GM19099 (cell line): ENCODE results near the gene LCORL.

Source experiments
- POLR2A ChIP-seq: IDR thresholded peaks from 3 replicates; pipeline ENCODE4 v1.6.1; 2011; ENCODE audit warnings: low read depth; ENCODE audit not compliant: insufficient read length; ENCODE audit errors: extremely low read depth

Gene LCORL

DNA sequence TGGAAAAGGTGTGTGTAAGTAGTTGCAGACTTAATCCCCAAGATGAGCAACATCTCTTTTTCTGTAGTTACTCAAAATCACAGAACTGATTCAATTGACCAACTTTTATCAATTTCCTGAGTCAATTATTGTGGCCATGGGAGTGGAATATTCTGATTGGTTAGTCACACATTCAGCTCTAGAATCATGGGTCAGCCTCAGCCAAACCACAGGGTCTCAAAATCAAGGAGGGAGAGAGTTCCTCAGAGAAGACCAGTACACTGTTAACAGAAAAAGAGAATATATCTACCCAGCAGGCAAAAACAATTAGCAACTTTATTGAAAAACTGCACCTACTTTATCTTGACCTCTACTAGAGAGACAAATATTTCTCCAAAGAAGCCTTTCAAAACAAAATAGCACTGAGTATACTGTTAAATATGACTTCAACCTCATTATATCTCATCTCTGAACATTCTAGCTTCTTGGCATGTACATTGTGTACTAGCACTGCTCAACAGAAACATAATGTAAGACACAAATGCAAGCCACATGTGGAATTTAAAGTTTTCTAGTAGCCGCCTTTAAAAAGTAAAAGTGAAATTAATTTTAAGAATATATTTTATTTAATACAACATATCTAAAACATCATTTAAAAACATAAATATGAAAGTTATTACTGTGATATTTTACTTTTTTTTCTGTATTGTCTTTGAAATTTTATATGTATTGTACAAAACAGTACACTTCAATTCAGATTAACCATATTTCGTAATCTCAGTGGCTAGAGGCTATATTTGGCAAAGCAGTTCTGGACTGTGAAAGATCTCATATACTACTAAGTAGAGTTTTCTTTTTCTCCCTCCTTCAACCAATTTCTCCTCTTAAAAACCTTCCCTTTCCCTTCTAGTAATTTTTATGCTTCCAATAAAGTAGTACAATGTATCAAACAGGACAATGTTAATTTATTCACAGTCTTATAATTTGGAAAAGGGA lies 11.8 kb upstream of the LCORL start:
- no peak for TF ChIP-seq POLR2A

GRCh38 chr4:18025288-18025687 lies 3.7 kb upstream of the LCORL start:
- TF ChIP-seq POLR2A = no peak

GRCh38 chr4:18022572-18023050 lies 1.1 kb upstream of the LCORL start:
- no peak for TF ChIP-seq POLR2A

GRCh38 chr4:18021470-18021719 lies 160 bp downstream of the LCORL start:
- TF ChIP-seq POLR2A = no peak

DNA sequence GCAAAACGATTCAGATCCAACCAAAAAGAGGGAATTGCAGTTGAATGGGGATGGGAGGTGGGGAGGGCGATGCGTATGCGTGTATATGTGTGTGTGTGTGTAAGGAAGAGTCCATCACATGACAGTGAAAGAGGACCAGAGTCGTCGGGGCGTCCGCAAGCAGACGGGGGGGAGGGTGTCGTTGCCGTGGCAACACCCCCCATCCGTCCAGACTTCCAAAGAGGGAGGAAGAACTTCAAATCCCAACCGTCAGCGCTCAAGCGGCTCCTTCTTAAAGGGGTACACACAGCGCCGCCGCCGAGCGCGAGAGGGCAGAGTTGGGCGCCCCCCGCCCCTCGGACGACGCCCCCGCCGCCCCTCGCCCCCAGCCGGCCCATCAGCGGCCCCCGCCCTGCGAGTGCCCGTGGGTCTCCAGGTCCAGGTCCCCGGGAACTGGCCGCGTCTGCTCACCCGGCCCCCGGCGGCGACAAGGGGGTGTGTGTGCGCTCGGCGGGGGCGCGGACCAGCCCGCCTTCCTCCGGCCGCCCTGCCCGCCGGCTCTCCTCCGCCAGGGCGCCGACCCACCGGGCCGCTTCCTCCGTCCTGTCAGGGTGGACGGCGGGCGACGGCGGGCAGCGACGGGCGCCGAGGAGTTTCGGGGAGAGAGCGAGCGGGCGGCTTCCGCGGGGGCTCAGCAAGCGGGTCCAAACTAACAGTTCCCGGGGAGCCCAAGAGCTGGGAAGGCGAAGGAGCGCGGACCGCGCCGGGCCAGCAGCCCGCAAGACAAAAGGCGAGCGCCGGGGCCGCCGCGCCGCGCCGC lies 685 bp downstream of the LCORL start:
- TF ChIP-seq POLR2A = no peak

- no peak for TF ChIP-seq POLR2A
These were observed 1.3 kb downstream of the LCORL start for GRCh38 chr4:18020145-18020670.

DNA sequence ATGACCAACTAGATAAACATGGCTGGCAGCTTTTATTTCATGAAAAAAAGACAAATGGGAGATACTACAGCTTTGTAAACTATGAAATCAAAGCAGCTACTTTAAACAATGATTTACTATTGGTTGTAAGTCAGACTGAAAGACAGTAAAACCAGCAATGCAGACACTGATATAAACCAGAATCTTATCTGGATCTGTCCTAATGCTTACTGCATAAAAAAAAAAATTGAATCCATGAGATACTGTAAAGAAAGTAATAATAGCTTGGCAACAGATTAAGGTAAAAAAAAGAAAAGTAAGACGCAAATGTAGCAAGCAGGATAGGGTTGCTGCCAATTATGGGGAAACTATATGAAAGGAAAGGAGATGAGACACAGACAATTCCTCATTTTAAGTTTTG lies 7.3 kb downstream of the LCORL start:
- TF ChIP-seq POLR2A = no peak

DNA sequence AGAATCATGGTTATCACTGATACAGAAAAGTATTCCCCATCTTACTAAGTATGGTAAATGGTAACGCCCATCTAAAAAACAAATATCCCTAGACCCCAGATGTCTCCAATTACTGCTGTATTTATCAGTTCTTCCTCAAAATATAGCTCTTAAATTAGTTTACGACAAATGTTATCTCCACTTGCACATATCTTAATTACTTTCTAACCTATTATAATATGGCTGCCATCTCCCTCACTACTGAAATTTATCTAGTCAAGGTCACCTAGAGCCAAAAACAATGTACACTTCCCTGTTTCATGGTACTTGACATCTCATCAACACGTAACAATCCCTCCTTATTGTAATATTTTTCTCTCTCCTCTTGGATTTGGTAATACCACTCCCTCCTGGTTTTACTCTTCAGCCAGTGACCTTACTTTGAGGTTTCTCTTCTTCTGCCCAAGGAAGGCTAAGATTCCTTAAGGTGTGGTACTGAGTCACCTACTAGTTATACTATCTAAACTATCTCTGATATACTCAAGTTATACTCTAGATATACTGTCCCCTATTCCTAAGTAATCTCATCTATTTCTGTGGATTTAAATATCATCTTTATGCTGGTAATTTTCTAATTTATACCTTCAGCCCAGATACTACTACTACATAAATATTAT lies 8.6 kb downstream of the LCORL start:
- no peak for TF ChIP-seq POLR2A

- TF ChIP-seq POLR2A = no peak
These were observed 9.3 kb downstream of the LCORL start for GRCh38 chr4:18012134-18012806.

GRCh38 chr4:18007625-18008024 lies 13.9 kb downstream of the LCORL start:
- no peak for TF ChIP-seq POLR2A

GRCh38 chr4:17997129-17997528 lies 24.4 kb downstream of the LCORL start:
- TF ChIP-seq POLR2A = no peak

DNA sequence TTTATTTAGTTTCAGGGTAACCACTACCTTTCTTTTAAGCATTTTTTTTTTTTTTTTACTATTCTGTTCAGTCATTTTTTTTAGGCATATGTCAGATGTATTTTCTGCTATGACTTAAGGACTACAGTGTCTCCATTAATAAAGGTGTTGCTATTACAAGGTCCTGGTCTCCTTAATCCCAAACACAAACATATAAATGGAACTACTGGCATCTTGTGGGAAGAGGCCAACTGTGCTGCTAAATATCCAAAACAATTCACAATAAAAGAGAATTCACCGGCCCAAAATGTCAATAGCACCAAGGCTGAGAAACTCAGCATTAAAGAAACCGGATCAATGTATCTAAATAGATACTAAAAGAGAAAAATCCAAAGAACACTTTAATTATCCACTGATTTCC lies 26.4 kb downstream of the LCORL start:
- no peak for TF ChIP-seq POLR2A

DNA sequence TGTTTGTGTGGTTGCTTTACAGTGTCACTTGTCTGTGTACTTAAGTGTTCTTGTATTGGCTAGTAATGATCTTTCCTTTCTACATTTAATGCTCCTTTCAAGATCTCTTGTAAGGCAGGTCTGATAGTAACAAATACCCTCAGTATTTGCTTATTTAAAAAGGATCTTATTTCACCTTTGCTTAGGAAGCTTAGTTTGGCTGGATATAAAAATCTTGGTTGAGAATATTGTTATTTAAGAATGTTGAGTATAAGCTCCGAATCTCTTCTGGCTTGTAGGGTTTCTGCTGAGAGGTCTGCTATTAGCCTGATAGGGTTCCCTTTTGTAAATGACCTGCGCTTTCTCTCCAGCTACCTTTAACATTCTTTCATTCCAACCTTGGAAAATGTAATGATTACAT lies 35.7 kb downstream of the LCORL start:
- TF ChIP-seq POLR2A = no peak

GRCh38 chr4:17981063-17981462 lies 40.5 kb downstream of the LCORL start:
- TF ChIP-seq POLR2A = no peak

GRCh38 chr4:17968721-17969120 lies 52.8 kb downstream of the LCORL start:
- no peak for TF ChIP-seq POLR2A
